AG09309 (cell line): Measurements from ENCODE around the gene NT5DC2.

Experiments used
- DNase-seq: peaks from one replicate; pipeline ENCODE4 v3.0.0-alpha.2; 2010; ENCODE audit warnings: low read depth
- H3K4me3 ChIP-seq: 2 replicates; pipeline ENCODE4 v1.5.1; 2011; ENCODE audit warnings: mild to moderate bottlenecking, low read depth, low read length, moderate library complexity; ENCODE audit not compliant: control insufficient read depth
- TF ChIP-seq, protein P1 (sequence below): IDR thresholded peaks from 2 replicates; pipeline ENCODE4 v1.5.1; 2011; ENCODE audit warnings: mild to moderate bottlenecking, low read depth, low read length, inconsistent platforms; ENCODE audit not compliant: insufficient read depth, control insufficient read depth; ENCODE audit errors: missing control alignments

The NT5DC2 gene

DNA sequence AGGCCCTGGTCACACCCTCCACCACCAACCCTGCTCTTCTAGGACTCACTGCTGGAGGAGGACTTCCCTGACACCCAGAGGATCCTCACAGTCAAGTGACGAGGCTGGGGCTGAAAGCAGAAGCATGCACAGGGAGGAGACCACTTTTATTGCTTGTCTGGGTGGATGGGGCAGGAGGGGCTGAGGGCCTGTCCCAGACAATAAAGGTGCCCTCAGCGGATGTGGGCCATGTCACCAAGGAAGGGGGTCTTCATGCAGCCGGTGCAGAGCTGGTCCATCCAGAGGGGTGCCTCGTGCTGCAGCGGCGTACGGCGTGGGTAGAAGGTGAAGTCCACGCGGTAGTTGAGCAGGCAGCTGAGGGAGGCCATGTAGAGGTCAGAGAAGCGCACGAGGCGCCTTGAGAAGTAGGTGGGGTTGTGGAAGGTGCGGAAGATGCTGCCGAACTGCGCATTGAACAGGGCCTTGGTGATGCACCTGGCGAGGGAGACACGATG lies 9.4 kb downstream of the NT5DC2 start:
- no peak overlapping the region for H3K4me3 ChIP-seq
- DNase-seq: no peak
- TF ChIP-seq, protein P1, sequence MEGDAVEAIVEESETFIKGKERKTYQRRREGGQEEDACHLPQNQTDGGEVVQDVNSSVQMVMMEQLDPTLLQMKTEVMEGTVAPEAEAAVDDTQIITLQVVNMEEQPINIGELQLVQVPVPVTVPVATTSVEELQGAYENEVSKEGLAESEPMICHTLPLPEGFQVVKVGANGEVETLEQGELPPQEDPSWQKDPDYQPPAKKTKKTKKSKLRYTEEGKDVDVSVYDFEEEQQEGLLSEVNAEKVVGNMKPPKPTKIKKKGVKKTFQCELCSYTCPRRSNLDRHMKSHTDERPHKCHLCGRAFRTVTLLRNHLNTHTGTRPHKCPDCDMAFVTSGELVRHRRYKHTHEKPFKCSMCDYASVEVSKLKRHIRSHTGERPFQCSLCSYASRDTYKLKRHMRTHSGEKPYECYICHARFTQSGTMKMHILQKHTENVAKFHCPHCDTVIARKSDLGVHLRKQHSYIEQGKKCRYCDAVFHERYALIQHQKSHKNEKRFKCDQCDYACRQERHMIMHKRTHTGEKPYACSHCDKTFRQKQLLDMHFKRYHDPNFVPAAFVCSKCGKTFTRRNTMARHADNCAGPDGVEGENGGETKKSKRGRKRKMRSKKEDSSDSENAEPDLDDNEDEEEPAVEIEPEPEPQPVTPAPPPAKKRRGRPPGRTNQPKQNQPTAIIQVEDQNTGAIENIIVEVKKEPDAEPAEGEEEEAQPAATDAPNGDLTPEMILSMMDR: no peak

DNA sequence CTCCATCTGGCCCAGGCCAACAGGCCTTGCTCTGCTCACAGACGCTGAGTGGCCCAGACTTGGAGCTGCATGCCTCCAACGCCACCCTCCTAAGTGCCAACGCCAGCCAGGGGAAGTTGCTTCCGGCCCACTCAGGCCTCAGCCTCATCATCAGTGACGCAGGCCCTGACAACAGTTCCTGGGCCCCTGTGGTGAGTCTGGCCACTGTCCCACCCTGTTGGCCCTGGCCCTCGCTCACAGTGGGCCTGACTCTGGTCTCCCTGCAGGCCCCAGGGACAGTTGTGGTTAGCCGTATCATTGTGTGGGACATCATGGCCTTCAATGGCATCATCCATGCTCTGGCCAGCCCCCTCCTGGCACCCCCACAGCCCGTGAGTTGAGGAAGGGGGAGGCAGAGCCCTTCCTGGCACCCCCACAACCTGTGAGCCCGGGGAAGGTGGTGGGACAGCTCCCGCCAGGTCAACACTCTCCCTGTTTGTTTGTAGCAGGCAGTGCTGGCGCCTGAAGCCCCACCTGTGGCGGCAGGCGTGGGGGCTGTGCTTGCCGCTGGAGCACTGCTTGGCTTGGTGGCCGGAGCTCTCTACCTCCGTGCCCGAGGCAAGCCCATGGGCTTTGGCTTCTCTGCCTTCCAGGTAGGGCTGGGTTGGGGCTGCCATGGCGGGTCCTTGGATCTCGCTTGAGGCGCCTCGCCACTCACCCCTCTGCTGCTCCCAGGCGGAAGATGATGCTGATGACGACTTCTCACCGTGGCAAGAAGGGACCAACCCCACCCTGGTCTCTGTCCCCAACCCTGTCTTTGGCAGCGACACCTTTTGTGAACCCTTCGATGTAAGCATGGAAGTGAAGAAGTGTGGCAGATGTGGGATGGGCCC lies 10.0 kb downstream of the NT5DC2 start:
- no peak for DNase-seq
- no peak overlapping the region for H3K4me3 ChIP-seq
- TF ChIP-seq, protein P1: no peak

DNA sequence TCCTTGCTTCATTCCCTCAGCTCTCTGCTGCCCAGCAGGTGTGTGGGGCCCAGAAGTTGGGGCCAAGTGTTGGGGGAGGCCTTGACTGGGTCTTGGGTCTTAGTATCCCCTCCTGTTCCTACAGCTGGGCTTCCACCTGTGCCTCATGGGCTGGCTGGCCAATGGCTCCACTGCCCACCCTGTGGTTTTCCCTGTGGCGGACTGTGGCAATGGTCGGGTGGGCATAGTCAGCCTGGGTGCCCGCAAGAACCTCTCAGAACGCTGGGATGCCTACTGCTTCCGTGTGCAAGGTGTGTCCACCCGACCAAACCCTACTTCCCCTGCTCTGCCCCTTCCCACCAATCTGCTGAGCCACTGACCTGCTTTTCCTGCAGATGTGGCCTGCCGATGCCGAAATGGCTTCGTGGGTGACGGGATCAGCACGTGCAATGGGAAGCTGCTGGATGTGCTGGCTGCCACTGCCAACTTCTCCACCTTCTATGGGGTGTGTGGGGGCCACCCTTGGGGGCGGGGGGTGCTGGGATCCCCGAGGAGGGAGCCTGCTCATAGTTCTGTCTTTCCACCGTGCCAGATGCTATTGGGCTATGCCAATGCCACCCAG lies 10.9 kb downstream of the NT5DC2 start:
- TF ChIP-seq, protein P1: no peak
- H3K4me3 ChIP-seq: no peak overlapping the region
- no peak for DNase-seq

DNA sequence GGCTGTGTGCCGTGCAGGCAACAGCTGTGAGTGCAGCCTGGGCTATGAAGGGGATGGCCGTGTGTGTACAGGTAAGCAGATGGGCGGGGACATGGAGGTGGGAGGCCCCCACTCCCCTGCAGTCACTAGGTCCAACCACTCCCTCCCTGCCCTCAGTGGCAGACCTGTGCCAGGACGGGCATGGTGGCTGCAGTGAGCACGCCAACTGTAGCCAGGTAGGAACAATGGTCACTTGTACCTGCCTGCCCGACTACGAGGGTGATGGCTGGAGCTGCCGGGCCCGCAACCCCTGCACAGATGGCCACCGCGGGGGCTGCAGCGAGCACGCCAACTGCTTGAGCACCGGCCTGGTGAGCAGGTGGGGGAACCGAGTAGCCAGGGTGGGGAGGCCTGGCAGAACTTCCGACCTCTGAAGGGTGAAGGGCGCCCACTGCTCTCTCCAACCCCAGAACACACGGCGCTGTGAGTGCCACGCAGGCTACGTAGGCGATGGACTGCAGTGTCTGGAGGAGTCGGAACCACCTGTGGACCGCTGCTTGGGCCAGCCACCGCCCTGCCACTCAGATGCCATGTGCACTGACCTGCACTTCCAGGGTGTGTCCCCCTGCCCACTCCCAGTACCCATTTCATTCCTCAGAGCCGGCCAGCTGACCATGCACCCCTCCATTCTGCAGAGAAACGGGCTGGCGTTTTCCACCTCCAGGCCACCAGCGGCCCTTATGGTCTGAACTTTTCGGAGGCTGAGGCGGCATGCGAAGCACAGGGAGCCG lies 11.6 kb downstream of the NT5DC2 start:
- TF ChIP-seq, protein P1: no peak
- no peak for DNase-seq
- no peak overlapping the region for H3K4me3 ChIP-seq

DNA sequence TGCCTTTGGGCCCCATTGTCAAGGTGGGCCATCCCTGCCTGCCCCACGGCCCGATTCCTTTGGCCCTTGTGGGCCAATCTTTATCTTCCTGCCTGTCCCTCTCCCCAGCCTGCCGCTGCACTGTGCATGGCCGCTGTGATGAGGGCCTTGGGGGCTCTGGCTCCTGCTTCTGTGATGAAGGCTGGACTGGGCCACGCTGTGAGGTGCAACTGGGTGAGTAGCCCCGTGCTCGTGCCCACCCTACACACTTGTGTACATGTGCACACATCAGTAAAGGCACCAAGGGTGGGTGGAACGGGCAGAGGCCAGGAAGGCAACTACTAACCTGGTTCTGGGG lies 12.2 kb downstream of the NT5DC2 start:
- no peak for DNase-seq
- TF ChIP-seq, protein P1: no peak

DNA sequence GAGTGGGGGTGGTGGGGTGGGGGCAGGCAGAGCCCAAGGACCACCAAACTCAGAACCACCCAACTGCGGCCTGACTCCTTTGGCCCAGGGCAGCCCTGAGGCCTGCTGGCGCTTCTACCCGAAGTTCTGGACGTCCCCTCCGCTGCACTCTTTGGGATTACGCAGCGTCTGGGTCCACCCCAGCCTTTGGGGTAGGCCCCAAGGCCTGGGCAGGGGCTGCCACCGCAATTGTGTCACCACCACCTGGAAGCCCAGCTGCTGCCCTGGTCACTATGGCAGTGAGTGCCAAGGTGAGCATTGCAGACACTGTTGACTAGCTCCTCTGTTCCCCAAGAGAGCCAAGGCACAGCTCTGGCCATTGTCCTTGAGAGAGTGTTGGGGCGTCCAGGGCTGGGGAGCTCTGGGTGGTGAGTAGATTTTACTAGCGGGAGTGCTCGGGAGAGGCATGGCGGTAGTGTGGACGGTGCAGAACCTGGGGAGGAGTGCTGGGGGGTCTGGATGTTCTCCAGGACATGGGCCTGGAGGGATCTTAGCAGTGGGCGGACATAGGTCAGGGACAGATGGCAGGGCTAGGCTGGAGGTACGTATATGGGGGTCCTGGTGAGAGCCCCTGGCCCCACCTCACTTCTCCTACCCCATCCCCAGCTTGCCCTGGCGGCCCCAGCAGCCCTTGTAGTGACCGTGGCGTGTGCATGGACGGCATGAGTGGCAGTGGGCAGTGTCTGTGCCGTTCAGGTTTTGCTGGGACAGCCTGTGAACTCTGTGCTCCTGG lies 12.8 kb downstream of the NT5DC2 start:
- TF ChIP-seq, protein P1: no peak
- DNase-seq: no peak
- H3K4me3 ChIP-seq: no peak overlapping the region

More for the DNA sequence above, 12.2 kb downstream of the NT5DC2 start:
- no peak overlapping the region for H3K4me3 ChIP-seq
